ENCODE results near the gene RNF41.
"Not testable (repeated sequence)": the region's sequence is repeated elsewhere in the genome, so short reads cannot be mapped to it uniquely, and the experiment has no call there.

The RNF41 gene

DNA sequence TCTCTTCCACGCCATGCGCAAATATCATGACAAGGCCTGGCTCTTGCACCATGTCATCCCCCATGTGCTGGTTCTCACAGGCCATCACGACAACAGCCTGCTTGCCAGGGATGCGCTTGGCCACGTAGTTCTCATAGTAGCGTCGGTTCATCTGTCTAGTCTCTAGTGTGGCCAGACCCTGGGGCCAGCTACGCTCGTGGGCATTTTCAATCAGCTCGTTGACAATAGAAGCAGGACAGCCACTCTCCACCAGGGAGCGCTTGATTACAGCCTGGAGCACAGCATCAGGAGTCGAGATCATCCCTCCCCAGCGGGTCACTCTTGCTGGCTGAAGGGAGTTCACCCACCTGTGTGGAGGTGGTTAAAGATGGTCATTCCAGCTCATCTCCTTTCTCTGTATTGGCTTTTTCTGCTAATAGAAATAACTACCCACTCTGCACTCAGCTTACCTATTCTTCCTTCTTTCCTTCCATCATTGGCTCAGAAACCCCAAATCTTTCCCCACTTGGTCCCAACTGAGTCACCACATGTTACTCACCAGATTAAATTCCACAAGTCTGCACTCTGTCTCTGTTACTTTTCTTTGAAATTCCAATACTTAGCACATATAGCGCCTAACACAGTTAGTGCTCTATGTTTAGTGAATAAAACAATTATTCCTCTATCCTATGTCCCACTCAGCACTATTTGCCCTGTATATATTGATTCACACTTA, 15.1 kb downstream of the RNF41 start:
- DNase-seq, result no peak

DNA sequence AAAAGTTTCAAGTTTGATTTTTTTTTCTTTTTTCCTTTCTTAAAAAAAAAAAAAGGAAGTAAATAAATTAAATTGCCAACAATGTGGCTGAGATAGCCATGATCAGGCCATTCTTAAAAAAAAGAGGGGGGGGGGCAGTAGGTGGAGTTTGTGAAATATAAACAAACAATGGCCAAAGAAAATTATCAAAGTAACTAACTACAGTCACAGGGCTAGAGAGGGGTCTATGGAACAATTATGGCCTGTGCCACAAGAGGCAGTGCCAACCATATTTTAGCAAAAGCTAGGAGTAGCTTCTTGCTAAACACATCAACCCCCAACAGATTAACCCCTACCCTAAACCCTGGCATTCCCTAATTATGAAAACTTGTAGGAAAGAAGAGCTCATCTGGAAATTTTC, 16.3 kb downstream of the RNF41 start:
- DNase-seq, result no peak

DNA sequence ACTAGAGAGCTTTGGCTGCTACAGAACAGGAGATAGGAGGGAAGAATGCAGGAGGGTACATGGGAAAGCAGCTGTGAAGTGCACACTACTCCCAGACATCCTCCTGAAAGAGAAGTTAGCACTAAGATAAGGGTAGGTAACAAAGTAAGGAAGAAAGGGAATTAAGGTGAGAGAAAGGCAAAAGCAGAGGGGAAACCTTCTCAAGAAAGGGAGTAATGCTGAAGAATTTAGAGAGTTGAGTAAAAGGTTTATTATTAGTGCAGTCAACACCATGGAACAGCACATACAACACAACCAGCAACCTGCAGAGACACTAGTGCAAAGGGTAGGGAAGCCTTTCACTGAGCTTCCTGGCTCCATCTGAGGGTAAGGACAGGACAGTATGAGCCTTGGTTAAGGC, 17.4 kb downstream of the RNF41 start:
- no peak for DNase-seq

DNA sequence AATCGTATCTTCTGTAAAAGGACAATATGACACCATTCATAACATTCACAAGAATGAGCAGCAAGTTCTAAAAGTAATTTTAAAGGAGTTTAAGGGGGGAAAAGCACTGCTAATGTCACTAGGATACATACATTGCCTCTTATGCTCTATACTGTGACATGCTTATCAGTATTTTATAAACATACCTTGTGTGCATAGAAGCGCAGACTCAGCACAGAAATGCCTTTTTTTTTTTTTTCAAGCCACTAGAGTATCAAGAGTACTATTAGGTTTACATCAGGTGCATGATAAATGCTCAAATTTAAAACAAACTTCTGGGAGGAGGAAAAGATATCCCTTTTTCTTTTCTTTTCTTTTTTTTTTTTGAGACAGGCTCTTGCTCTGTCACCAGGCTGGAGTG, 18.9 kb downstream of the RNF41 start:
- DNase-seq, result no peak

DNA sequence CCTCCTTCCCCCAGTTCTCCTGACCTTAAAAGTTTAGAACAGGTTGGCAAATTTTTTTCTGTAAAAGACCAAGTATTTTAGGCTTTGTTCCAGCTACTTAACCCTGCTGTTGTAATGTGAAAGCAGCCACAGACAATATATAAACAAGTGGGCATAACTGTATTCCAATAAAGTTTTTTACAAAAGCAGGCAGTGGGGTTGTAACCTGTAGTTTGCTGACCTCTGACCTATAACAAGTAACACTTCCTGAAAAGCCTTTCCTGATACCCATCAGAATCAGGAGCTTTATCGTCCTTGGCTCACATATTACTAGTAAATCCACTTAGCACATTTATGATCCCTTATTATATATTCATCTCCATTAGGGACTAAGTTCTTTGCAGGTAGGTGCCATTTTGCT, 19.4 kb downstream of the RNF41 start:
- no peak for DNase-seq

DNA sequence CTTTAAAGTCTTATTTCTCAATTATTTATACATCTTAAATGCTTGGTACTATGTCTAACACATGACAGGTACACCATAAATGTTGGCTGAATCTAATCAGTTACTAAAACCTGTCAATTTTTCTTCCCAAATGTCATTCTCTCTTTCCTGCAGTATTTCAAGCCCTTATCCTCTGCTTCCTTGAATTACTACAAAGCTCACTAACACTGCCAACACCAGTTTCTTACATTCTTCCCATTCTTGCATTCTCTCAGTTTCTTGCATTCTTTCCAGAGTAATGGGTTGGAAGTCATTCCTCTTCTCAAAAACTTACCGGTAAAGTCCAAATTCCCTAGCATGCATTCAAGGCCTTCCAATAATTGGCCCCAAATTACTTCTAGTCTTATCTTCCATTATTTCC, 22.9 kb downstream of the RNF41 start:
- DNase-seq, result no peak

DNA sequence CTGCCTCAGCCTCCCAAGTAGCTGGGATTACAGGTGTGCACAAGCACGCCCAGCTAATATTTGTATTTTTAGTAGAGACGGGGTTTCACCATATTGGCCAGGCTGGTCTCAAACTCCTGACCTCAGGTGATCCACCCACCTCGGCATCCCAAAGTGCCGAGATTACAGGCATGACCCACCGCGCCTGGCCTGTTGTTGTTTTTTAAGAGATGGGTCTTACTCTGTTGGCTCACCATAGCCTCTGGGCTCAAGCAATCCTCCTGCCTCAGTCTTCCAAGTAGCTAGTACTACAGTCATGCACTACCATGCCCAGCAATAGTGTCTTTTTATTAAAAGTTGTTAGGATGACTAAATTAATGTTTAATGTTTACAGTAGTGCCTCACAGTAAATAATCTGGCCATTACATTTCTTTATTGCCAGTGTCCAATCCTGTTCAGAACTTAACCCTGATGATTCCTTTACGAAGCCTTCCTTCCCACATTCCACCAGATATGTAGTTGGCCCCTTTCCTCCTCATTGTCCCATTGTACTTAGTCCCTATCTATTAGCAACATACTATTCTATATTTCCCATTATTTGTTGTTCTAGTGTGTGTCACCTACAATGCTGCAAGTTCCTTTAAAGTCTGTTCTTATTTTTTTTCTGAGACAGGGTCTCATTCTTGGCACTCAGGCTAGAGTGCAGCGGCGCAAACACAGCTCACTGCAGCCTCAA, 23.6 kb downstream of the RNF41 start:
- no peak for DNase-seq

DNA sequence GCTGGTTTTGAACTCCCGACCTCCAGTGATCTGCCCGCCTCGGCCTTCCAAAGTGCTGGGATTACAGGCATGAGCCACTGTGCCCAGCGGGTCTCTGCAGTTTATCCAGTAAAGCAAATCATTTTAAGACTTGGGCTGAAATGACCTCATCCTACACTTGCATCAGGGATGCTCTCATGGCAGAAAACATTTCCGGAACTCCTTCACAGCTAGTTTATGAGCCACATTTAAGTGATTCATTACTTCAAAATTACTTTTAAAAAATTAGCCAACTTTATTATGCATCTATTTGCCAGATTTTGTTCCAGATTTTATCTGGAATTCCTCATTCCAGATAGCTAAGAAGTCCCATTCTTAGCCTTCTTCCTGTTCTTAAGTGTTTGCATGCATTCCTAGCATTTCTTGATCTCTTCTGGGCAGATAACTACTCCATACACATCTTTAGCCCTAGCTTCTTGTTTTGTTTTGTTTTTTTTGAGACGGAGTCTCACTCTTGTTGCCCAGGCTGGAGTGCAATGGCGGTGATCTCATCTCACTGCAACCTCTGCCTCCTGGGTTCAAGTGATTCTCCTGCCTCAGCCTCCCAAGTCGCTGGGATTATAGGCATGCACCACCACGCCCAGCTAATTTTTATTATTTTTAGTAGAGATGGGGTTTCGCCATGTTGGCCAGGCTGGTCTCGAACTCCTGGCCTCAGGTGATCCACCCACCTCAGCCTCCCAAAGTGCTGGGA, 24.7 kb downstream of the RNF41 start:
- DNase-seq, result not testable (repeated sequence)

DNA sequence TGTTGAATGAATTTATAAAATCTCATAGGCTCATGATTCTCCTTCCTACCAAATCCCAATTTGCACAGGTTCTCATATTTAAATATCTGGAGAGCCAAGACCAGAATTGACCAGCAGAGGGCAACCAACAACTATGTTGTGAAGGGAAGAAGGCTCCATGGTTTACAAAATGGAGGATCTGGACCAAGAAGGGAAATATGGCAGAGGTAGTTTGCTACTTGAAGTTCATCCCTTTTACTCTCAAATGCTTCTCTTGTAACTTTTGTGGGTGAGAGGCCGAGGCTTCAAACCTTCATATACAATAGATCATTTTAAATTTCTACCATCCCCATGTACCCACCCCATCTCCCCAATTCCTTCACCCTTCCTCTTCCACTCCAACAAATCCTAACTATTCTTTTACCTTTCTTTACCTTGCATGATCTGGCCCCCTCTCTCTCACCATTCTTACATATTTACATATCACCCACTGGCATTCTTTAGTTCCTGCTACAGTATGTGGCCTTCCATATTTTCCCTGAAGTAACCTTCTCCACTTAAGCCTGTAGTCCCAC, 28.6 kb downstream of the RNF41 start:
- DNase-seq, result peak; percentile 92

DNA sequence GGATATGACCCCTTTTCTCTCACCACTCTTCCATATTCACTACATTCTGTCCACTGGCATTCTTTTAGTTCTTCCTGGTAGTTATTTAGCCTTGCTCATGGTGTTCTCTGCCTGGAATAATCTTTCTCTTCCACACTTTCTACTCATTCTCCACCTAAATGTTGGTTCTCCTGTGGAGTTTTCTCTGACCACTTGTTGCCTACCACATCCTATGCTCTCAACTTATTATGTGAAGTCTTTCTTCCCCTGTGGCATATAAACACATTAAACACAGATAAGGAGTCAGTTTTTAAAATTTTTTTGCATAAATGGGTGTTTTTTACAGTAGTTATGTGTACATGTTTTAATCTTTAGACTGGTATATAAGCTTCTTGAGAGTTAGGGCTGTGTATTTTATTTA, 29.1 kb downstream of the RNF41 start:
- DNase-seq, result no peak

DNA sequence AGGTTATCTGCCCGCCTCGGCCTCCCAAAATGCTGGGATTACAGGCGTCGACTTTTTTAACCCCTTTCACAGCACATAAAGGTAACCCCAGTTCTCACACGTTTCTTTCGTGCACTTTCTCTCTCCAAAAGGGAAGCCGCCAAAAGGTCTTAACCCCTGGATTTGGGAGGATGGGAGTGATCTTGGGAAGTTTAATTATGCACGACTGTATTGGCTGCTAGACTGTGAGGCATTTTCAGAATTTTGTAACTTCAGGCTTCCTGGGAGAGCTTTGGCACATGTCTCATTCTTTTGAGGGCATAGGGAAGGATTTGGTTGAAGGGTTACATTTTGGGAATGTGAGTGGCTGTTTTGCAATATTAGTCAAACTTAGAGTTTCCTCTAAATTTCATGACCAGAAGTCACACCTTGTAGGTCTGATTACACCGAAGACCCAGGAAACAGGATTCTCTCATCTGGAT, 31.0 kb downstream of the RNF41 start:
- DNase-seq, result no peak

DNA sequence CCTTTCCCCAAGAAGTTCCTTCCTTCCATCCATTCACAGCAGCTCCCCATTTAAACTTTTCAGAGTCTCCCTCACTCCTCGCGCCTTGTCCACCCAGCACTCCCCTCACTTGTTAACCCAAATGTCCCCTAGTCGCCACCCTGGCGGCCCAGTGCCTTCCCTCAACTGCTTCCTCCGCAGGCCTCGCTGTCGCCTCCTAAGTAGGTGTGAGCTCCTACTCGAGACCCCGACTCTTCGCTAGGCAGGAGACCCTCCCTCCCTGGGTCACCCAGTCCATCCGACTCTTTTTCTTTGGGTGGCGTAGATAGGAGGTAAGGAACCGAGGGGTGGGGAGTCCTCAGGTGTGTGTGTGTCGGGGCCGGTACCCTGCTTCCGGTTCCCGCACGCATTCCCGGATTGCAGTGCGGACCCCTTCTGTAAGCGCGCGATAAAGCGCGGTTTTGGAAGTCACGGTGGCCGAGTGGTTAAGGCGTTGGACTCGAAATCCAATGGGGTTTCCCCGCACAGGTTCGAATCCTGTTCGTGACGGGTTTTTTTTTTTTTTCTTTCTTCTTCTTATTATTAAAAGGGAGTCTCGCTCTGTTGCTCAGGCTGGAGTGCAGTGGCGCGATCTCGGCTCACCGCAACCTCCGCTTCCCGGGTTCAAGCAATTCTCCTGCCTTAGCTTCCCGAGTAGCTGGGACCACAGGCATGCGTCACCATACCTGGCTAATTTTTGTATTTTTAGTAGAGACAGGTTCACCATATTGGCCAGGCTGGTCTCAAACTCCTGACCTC, 31.6 kb downstream of the RNF41 start:
- DNase-seq, result peak; percentile 86

DNA sequence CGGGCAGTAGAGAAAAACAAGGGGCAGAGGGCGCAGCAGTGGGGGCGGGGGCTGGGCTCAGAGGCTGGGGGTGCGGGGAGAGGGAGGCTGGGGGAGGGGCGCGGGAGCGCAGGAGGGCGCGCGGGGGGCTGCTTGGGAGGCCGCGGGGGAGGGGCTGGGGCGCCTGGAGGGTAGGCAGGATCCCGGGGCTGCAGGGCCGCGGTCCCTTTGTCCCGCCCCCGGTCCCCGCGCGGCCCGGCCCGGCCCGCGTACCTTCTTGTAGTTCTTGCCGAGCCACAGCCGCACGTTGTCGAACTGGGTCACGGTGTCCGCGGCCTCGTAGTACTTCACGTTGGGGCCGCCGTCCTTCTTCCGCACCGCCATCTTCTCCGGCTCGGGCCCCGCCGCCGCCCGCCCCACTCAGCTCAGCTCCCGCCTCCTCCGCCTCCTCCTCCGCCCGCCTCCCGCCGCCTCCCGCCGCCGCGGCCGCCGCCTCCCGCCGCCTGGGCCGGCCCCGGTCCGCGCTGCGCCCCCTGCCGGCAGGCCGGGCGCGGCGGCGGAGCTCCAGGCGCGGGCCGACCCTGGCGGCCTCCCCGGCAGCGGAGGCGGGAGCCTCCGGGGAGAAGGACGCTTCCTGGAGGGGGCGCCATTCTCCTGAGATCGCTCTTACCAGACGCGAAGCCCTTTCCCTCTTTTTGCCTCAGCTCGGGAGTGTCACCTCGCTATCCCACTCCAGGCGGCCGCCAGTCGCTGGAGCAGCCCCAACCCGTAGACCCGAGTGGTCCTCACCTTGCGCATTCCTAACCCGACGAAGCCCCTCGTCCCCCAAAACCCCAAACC, 32.4 kb downstream of the RNF41 start, which contains the start of gene SMARCC2:
Gene SMARCC2, minus strand, starts transcription at position 385 of the 819 bp plus-strand sequence. Its CDS starts 22 bp downstream, at position 363.
- DNase-seq, result peak; percentile 75

DNA sequence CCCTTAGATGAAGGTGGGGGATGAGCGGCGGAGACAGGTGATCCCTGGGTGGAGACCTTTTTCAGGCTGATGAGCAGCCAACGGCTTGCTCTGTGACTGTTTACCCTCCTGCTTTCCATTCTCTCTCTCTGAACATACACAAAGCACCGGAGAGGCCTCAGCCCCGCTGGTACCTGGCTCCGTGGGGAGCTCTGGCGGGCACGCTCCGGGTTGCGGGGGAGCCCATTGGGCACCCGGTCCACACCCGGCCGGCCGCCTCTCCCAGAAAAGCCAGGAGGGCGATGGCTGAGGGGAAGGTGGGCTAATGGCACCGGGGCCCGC, 33.0 kb downstream of the RNF41 start:
- DNase-seq, result no peak

DNA sequence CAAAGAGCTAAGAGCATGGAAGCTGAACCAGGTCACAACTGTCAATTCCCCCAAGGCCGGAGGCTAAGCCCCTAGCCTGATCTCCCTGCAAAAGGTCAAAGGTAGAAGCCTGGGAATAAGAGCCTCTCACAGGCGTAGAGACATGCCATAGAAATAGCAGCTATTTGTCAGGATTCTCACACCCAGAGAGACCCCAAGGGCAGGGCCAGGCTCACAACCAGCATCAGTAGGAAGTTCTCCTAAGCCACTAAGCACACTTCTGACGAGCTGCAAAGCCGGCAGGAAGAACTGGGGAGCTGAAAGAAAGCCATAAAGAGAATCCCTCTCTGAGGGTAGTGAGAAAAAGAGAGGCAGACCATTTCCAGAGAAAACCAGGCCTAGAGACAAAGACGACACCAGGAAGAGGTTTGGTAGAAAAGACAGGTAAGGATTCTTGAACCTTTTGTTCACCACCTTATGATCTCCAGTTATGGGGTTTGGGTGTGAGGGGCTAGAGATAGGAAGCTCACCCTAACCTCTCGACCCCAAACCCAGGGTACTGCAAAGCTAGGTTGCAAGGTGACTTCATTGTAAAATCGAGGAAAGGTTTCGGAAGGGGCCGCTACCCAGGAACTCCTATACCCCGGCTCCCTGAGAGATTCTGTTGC, 33.5 kb downstream of the RNF41 start:
- DNase-seq, result no peak

DNA sequence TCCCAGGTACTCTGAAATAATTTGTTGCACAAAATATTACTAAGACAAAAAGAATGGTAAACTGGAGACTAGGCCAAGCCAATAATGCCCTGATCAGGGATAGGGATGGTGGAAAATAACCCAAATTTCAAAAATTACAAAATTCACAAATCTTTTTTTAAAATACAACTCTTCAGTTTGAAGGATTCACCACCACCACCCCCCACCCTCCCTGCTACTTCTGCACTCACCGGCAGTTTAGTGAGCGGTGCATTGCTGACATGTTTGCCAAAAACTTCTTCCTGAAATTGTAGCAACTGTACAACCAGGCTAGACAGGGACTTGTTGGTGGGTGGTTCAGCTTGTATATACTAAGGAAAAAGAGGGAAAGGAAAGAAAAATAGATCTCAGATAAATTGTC, 34.8 kb downstream of the RNF41 start:
- no peak for DNase-seq

DNA sequence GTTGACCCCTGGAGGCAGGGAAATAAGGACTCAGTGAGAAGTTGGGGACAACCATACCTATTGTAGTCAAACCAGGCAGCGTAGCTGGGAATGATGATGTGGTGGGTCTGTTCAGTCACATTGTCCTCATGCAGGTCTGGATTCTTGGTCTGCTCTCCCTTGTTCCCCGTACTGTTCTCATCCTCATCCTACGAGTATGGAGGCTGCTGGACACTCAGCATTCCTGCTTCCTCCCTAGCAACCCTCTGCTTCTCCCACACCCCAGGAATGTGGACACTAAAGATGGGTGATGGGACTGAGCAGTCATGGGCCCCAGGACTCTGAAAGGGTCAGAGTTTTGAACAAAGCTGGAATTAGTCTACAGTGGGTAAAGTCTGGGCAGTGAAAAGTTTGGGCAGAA, 43.4 kb downstream of the RNF41 start:
- DNase-seq, result no peak

DNA sequence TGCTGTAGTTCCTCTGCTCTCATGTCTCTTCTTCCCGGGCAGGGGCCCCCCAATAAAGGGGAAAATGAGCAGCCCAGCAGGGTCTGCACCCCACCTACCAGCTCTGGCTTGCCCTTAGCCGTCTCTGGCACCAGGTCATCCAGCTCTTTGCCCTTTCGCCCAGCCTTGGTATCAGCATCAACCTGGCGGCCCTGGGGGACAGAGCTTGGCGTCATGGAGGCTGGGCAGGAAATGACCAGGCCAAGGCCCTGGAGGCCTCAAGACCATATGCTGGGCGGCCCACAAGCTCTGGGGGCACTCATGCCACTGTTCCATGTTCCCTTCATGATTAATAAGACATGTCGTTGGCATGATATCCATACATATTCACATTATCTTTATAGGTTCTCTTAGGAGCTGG, 48.9 kb downstream of the RNF41 start:
- DNase-seq, result no peak

DNA sequence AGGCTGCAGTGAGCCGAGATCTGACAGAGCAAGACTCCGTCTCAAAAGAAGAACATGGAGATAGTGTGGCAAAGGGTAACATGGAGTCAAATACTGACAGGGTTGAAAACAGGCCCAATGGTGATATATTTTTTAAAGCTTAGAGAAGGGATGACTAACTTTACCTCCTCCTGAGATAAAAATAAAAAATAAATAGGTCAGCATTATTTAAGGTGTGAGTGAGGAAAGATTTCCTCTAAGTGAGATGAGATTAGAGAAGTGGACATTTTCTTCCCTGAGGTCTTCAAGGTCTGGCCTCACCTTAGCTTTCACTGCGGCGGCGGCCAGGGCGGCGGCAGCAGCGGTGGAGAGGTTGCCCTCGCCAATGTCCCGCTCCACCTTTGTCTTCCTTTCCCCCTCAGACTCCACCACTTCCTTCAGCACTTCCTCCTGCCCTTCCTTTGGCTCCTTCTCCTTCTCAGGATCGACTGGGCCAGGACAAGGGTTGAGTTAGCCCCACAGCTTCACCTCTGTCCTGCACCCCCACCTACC, 52.4 kb downstream of the RNF41 start:
- DNase-seq, result no peak

DNA sequence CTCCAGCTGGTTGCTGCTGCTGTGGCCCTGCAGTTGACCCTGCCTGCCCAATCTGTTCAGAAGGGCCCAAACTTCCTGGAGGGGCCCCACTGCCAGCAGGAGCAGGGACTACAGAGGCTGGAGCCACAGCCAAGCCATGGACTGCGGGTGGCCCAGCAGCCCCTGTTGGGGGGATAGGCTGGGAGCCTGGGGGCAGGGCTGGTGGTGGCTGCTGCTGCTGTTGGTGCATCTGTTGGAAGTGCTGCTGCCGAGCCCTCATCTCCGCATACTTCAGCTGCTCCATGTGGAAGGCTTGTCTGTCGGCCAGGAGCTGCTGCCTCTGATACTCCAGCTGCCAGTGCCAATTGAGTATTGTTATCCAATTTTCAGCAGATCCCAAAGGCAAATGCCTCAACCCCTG, 56.4 kb downstream of the RNF41 start:
- no peak for DNase-seq

DNA sequence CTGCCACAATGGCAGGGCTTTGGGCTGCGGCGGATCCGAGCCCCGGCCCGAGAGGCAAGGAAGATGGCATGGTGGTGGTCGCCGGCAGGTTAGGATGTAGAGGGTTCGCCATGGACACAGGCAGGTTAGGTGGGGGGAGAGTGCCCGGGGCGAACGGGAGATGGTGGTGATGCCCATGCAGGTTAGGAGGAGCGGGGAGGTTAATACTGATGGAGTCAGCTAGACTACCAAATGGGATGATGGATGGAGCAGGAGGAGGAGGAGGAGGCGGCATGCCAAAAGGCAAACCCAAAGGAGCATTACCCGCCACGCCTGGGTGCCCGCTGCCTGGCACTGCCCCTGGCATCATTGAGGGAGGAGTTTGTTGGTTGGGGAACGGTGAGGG, 57.4 kb downstream of the RNF41 start:
- DNase-seq, result no peak
